Astrocyte of the cerebellum (primary cell): Measurements from ENCODE around the gene PIEZO1.

Experiments used
- DNase-seq: peaks from one replicate; pipeline ENCODE4 v3.0.0-alpha.2; 2011; ENCODE audit warnings: low read depth
- H3K4me3 ChIP-seq: 2 replicates; pipeline ENCODE4 v1.5.1; 2011; ENCODE audit warnings: mild to moderate bottlenecking, low read depth, low read length, moderate library complexity
- CTCF ChIP-seq: IDR thresholded peaks from 2 replicates; pipeline ENCODE4 v1.5.1; 2012; ENCODE audit warnings: low read length, low read depth, moderate library complexity, mild to moderate bottlenecking; ENCODE audit errors: missing control alignments
- in situ Hi-C: cut with HindIII; loops from 2 replicates; pipeline ENCODE4 v1.10.0; 2017; ENCODE audit warnings: low sequenced_read_pairs

Gene PIEZO1

GRCh38 chr16:88746506-88746905 lies 38.5 kb downstream of the PIEZO1 start:
- in situ Hi-C loops = no loop called here
- TF ChIP-seq CTCF = no peak
- H3K4me3 ChIP-seq = no peak overlapping the region
- no peak for DNase-seq

DNA sequence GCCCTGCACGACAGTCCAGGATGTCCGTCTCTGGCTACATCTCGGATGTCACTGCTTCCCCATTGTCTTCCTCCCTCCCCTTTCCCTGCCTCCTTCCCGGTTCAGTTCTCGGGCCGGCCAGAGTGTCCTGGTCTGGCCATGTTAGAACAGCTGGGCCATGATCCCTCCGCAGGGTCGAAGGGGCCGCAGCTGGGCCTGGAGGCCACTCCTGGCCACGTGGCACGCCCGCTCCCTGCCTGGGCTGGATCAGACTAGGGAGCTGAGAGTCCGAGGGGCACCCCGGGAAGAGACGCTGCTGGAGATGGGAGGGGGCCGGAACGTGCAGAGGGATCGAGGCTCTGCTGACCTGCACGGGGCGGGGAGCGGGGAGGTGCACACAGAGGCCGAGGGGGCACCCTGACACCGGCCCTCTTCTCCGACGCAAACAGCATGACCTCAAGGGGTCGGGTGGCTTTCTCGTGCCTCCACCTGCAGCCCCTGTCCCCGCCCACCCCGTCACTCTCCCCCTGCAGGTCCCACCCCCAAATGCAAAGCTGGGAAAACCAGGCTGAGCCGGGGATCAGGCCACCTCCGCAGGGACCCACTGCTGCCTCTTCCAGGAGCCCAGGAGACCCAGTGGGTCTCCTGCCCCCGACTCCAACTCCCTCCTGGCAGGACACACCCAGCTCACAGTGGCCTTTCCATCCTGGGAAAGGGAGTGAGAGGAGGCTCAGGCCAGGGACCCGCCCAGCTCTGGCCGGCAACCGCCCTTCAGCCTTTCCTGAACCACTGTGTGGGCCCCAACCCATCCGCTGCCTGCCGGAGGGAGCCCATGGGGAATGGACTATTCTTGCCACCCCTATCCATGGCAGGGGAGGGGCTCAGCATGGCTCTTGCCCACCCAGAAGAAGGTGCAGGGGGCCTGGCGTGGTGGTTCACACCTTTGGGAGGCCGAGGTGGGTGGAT lies 40.2 kb downstream of the PIEZO1 start:
- no peak for DNase-seq
- no peak overlapping the region for H3K4me3 ChIP-seq
- in situ Hi-C loops = no loop called here
- TF ChIP-seq CTCF = no peak

GRCh38 chr16:88743693-88744576 lies 41.1 kb downstream of the PIEZO1 start:
- in situ Hi-C loops = no loop called here
- H3K4me3 ChIP-seq = no peak overlapping the region
- DNase-seq = no peak
- peak; percentile 83 for TF ChIP-seq CTCF

GRCh38 chr16:88742896-88743605 lies 42.0 kb downstream of the PIEZO1 start:
- DNase-seq = no peak
- in situ Hi-C loops = no loop called here
- no peak for TF ChIP-seq CTCF
- no peak overlapping the region for H3K4me3 ChIP-seq

DNA sequence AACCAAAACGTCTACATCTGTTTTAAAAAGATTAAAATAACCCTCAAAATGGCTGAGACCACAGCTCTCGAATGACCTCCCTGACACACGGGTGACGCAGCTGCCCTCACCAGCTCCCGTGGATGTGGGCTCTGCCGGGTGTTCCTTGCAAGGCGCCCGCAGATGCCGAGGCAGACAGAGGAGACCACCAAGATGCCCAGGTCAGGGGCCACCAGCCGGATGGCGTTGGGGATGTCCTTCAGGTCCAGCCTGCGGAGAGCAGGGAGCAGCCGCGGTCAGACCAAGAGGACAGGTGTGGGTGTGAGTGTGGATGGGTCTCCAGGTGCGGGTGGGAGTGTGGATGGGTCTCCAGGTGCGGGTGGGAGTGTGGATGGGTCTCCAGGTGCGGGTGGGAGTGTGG lies 43.7 kb downstream of the PIEZO1 start:
- DNase-seq = no peak
- TF ChIP-seq CTCF = no peak
- no peak overlapping the region for H3K4me3 ChIP-seq
- in situ Hi-C loops = no loop called here

- DNase-seq = no peak
- no peak overlapping the region for H3K4me3 ChIP-seq
- TF ChIP-seq CTCF = no peak
- in situ Hi-C loops = no loop called here
Measured at GRCh38 chr16:88740727-88741055, 44.3 kb downstream of the PIEZO1 start.
